ENCODE results near the gene ERICH3.

DNA sequence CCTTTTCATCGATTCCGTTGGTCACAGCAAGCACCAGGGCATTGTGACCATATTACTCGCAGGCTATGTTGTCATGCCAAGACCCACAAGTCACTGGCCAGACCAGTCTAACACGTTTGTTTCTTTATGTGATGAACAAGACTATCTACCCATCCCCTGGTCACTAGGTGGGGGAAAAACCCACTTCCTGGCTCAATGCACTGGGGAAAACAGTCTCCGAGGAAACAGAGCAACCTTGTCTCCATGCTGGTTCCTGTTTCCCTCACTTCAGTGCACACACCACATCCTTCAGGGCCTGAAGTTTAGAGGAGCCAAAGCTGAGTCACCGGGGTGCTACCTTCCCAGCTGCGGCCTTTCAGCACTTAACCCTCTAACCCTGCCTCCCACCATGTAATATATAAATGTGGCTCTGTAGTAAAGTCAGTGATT lies 20.9 kb downstream of the ERICH3 start:
- TF ChIP-seq, protein P1, sequence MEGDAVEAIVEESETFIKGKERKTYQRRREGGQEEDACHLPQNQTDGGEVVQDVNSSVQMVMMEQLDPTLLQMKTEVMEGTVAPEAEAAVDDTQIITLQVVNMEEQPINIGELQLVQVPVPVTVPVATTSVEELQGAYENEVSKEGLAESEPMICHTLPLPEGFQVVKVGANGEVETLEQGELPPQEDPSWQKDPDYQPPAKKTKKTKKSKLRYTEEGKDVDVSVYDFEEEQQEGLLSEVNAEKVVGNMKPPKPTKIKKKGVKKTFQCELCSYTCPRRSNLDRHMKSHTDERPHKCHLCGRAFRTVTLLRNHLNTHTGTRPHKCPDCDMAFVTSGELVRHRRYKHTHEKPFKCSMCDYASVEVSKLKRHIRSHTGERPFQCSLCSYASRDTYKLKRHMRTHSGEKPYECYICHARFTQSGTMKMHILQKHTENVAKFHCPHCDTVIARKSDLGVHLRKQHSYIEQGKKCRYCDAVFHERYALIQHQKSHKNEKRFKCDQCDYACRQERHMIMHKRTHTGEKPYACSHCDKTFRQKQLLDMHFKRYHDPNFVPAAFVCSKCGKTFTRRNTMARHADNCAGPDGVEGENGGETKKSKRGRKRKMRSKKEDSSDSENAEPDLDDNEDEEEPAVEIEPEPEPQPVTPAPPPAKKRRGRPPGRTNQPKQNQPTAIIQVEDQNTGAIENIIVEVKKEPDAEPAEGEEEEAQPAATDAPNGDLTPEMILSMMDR (IDR thresholded peaks at IDR 0.05; ENCODE audit: poor library complexity), result no peak
- no peak for TF ChIP-seq EZH2 (IDR thresholded peaks at IDR 0.05; ENCODE audit: borderline replicate concordance)
